H9 (cell line): ENCODE results near the gene FAHD2A. TPM values are rescaled to one million over a fixed set of nuclear protein-coding genes. Genes with fewer than 3 reads are reported as not detected.
"Not testable (repeated sequence)": the region's sequence is repeated elsewhere in the genome, so short reads cannot be mapped to it uniquely, and the experiment has no call there.

Source experiments
- DNase-seq: peaks from one replicate; pipeline ENCODE4 v3.0.0-alpha.2; 2017
- H2AFZ ChIP-seq: one replicate; pipeline ENCODE4 v1.6.1; 2013; ENCODE audit warnings: mild to moderate bottlenecking, low read length, control low read depth, moderate library complexity
- H2AK5ac ChIP-seq: 2 replicates; pipeline ENCODE4 v1.6.1; 2013; ENCODE audit warnings: low read length, control low read depth, mixed read lengths; ENCODE audit not compliant: insufficient read length
- H2BK120ac ChIP-seq: one replicate; pipeline ENCODE4 v1.6.1; 2013; ENCODE audit warnings: low read depth, mild to moderate bottlenecking, low read length, control low read depth, inconsistent platforms; ENCODE audit not compliant: poor library complexity, severe bottlenecking
- H2BK12ac ChIP-seq: 2 replicates; pipeline ENCODE4 v1.6.1; 2013; ENCODE audit warnings: low read length, control low read depth, mixed read lengths, low read depth; ENCODE audit not compliant: insufficient read length
- H2BK15ac ChIP-seq: 2 replicates; pipeline ENCODE4 v1.6.1; 2013; ENCODE audit warnings: low read depth, low read length, control low read depth
- H2BK20ac ChIP-seq: one replicate; pipeline ENCODE4 v1.6.1; 2013; ENCODE audit warnings: low read depth, mild to moderate bottlenecking, low read length, control low read depth, inconsistent platforms; ENCODE audit not compliant: poor library complexity, severe bottlenecking
- H2BK5ac ChIP-seq: 2 replicates; pipeline ENCODE4 v1.6.1; 2013; ENCODE audit warnings: low read length, control low read depth, mixed read lengths; ENCODE audit not compliant: insufficient read length
- H3K14ac ChIP-seq: 2 replicates; pipeline ENCODE4 v1.6.1; 2013; ENCODE audit warnings: low read length, control low read depth; ENCODE audit not compliant: insufficient read depth
- H3K18ac ChIP-seq: 2 replicates; pipeline ENCODE4 v1.6.1; 2013; ENCODE audit warnings: low read depth, mild to moderate bottlenecking, mixed read lengths, low read length, control low read depth; ENCODE audit not compliant: insufficient read length
- H3K23ac ChIP-seq: 2 replicates; pipeline ENCODE4 v1.6.1; 2013; ENCODE audit warnings: low read length, control low read depth, mixed read lengths, low read depth; ENCODE audit not compliant: insufficient read length
- H3K23me2 ChIP-seq: 2 replicates; pipeline ENCODE4 v1.6.1; 2013; ENCODE audit warnings: low read depth, mild to moderate bottlenecking, mixed read lengths, low read length, control low read depth; ENCODE audit not compliant: insufficient read length, poor library complexity, severe bottlenecking
- H3K27ac ChIP-seq: 2 replicates; pipeline ENCODE4 v1.5.1; 2013; ENCODE audit warnings: low read length, control low read depth, mixed read lengths, low read depth; ENCODE audit not compliant: insufficient read length
- H3K27me3 ChIP-seq: 2 replicates; pipeline ENCODE4 v1.6.1; 2013; ENCODE audit warnings: low read length, control low read depth, inconsistent platforms; ENCODE audit not compliant: insufficient read depth
- H3K4ac ChIP-seq: 2 replicates; pipeline ENCODE4 v1.6.1; 2013; ENCODE audit warnings: low read depth, mild to moderate bottlenecking, control low read depth, inconsistent platforms, low read length, moderate library complexity
- H3K4me1 ChIP-seq: 2 replicates; pipeline ENCODE4 v1.6.1; 2013; ENCODE audit warnings: low read length, control low read depth, inconsistent platforms; ENCODE audit not compliant: insufficient read depth
- H3K4me2 ChIP-seq: 2 replicates; pipeline ENCODE4 v1.6.1; 2013; ENCODE audit warnings: low read length, control low read depth, mixed read lengths; ENCODE audit not compliant: insufficient read length, insufficient read depth
- H3K56ac ChIP-seq: 2 replicates; pipeline ENCODE4 v1.6.1; 2013; ENCODE audit warnings: low read depth, mild to moderate bottlenecking, mixed read lengths, low read length, control low read depth; ENCODE audit not compliant: insufficient read length
- H3K79me1 ChIP-seq: 2 replicates; pipeline ENCODE4 v1.6.1; 2013; ENCODE audit warnings: low read depth, mild to moderate bottlenecking, moderate library complexity, low read length, control low read depth, inconsistent platforms; ENCODE audit not compliant: insufficient read depth, poor library complexity, severe bottlenecking
- H3K79me2 ChIP-seq: 2 replicates; pipeline ENCODE4 v1.6.1; 2013; ENCODE audit warnings: low read length, control low read depth, inconsistent platforms; ENCODE audit not compliant: insufficient read depth
- H3K9ac ChIP-seq: 2 replicates; pipeline ENCODE4 v1.6.1; 2013; ENCODE audit warnings: low read length, control low read depth, mixed read lengths; ENCODE audit not compliant: insufficient read length; ENCODE audit errors: extremely low read depth
- H3K9me3 ChIP-seq: one replicate; pipeline ENCODE4 v1.6.1; 2013; ENCODE audit warnings: low read depth, low read length, inconsistent platforms; ENCODE audit not compliant: control insufficient read depth
- H3T11ph ChIP-seq: one replicate; pipeline ENCODE4 v1.6.1; 2013; ENCODE audit warnings: mild to moderate bottlenecking, low read length, control low read depth, inconsistent platforms
- H4K20me1 ChIP-seq: one replicate; pipeline ENCODE4 v1.6.1; 2013; ENCODE audit not compliant: control insufficient read depth, insufficient read length, insufficient read depth
- H4K5ac ChIP-seq: 2 replicates; pipeline ENCODE4 v1.6.1; 2013; ENCODE audit warnings: low read depth, mild to moderate bottlenecking, mixed read lengths, low read length, control low read depth; ENCODE audit not compliant: insufficient read length
- H4K8ac ChIP-seq: replicated peaks from 2 replicates; pipeline ENCODE4 v1.6.1; 2013; ENCODE audit warnings: low read length, control low read depth, mixed read lengths, low read depth; ENCODE audit not compliant: insufficient read length
- H4K91ac ChIP-seq: 2 replicates; pipeline ENCODE4 v1.6.1; 2013; ENCODE audit warnings: low read depth, mild to moderate bottlenecking, moderate library complexity, mixed read lengths, low read length, control low read depth; ENCODE audit not compliant: insufficient read length
- H3K27ac Mint-ChIP-seq, 3 experiments: 2 replicates in 2 of 3; 3 replicates in 1 of 3; pipeline ENCODE4 v1.8.0; 2020 to 2021; ENCODE audit warnings: mixed read lengths in 3 of 3, mild to moderate bottlenecking in 1 of 3, moderate library complexity in 1 of 3
- H3K27me3 Mint-ChIP-seq: 2 replicates; pipeline ENCODE4 v1.8.0; 2021; ENCODE audit warnings: low read depth, mild to moderate bottlenecking, moderate library complexity, mixed read lengths
- H3K36me3 Mint-ChIP-seq, 3 experiments: 2 replicates in 2 of 3; 3 replicates in 1 of 3; pipeline ENCODE4 v1.8.0; 2020 to 2021; ENCODE audit warnings: low read depth in 3 of 3, mixed read lengths in 3 of 3; ENCODE audit not compliant: insufficient read depth in 1 of 3
- H3K4me1 Mint-ChIP-seq, 2 experiments: 2 replicates each; pipeline ENCODE4 v1.8.0; 2020; ENCODE audit warnings: mixed read lengths in 2 of 2
- H3K4me3 Mint-ChIP-seq, 2 experiments: 2 replicates in 1 of 2; 3 replicates in 1 of 2; pipeline ENCODE4 v1.8.0; 2020 to 2021; ENCODE audit warnings: mild to moderate bottlenecking in 2 of 2, mixed read lengths in 2 of 2, moderate library complexity in 1 of 2
- H3K9me3 Mint-ChIP-seq, 2 experiments: 2 replicates in 1 of 2; 3 replicates in 1 of 2; pipeline ENCODE4 v1.8.0; 2020; ENCODE audit warnings: mild to moderate bottlenecking in 2 of 2, mixed read lengths in 2 of 2, moderate library complexity in 1 of 2
- CTCF ChIP-seq: fragments of 200-600 bp; sonication (generic); conservative IDR thresholded peaks from 3 replicates; pipeline ENCODE4 v1.8.0; 2021; ENCODE audit warnings: antibody characterized with exemption, mild to moderate bottlenecking
- WGBS: extraction: QIAGEN DNeasy Blood & Tissue Kit; methylation state at CpG from one replicate; pipeline ENCODE4 v1.1.7; 2013; ENCODE audit warnings: missing lambda C conversion rate, low lambda C conversion rate, mixed read lengths; ENCODE audit not compliant: insufficient read length; ENCODE audit errors: extremely low coverage; 5-methylcytosine and 5-hydroxymethylcytosine counted together
- total RNA-seq: library from RNA; stranded (reverse); gene quantifications from 2 replicates; pipeline ENCODE4 v1.2.1, GENCODE V29; 2021

FAHD2A gene
- total RNA-seq, 1 experiment from 2014 or later, result 39.8 TPM

- Mint-ChIP-seq H3K27me3 (peaks cover 15% of the 10 kb centered on the region), H3K36me3 (peaks cover 8 to 11% (median 8%) of the 10 kb centered on the region in 3 experiments; a peak in 6 of 7 replicates), H3K4me1 (peaks cover 12 to 16% of the 10 kb centered on the region in 2 experiments), H3K4me3 (peak overlapping the region; percentile 38 to 67; a peak in 3 of 5 replicates)
- H3K79me2 ChIP-seq, H3K56ac ChIP-seq, H3K23me2 ChIP-seq, H3K9ac ChIP-seq, H3K4me2 ChIP-seq, H3K27ac Mint-ChIP-seq, H4K20me1 ChIP-seq, H2BK15ac ChIP-seq, H3K27me3 ChIP-seq, DNase-seq, H4K5ac ChIP-seq, H4K91ac ChIP-seq, H4K8ac ChIP-seq, H3K14ac ChIP-seq, H2AK5ac ChIP-seq, H2BK12ac ChIP-seq, H2BK120ac ChIP-seq, H3K9me3 ChIP-seq, H3K18ac ChIP-seq, H3K4me1 ChIP-seq, H3K9me3 Mint-ChIP-seq, H2BK20ac ChIP-seq, H3K27ac ChIP-seq, H3K79me1 ChIP-seq, H2BK5ac ChIP-seq, H2AFZ ChIP-seq, H3K4ac ChIP-seq, H3K23ac ChIP-seq, H3T11ph ChIP-seq: not testable (repeated sequence)
- WGBS, result no CpG with 5 or more reads among the region's 3 CpGs
- TF ChIP-seq CTCF, result peak; percentile 45; the same call in 2 of the 3 replicates
Measured at GRCh38 chr2:95404676-95405075, 2.2 kb downstream of the FAHD2A start.

GRCh38 chr2:95411239-95411638 is 8.7 kb downstream of the FAHD2A start:
- H3K23ac ChIP-seq, H3K4ac ChIP-seq, H3K4me1 ChIP-seq, H4K8ac ChIP-seq, H2BK5ac ChIP-seq, H3K9me3 Mint-ChIP-seq, H3K27ac Mint-ChIP-seq, H2BK12ac ChIP-seq, H3K9ac ChIP-seq, DNase-seq, H3K79me1 ChIP-seq, H2AK5ac ChIP-seq, H3K4me3 Mint-ChIP-seq, H3K79me2 ChIP-seq, H3K4me1 Mint-ChIP-seq, H3K56ac ChIP-seq, H4K20me1 ChIP-seq, H2BK120ac ChIP-seq, H3T11ph ChIP-seq, H3K23me2 ChIP-seq, H3K9me3 ChIP-seq, H3K4me2 ChIP-seq, H4K5ac ChIP-seq, H3K18ac ChIP-seq, H3K14ac ChIP-seq, H2BK20ac ChIP-seq, H2BK15ac ChIP-seq, H4K91ac ChIP-seq, H3K27ac ChIP-seq, H3K27me3 ChIP-seq, H3K27me3 Mint-ChIP-seq, H2AFZ ChIP-seq: not testable (repeated sequence)
- H3K36me3 Mint-ChIP-seq, result peaks cover 9 to 14% (median 14%) of the 10 kb centered on the region in 3 experiments; a peak in 5 of 7 replicates
- WGBS, result no CpG with 5 or more reads among the region's 5 CpGs
